T-helper 2 cell (primary cell): ENCODE measurements around the gene PIGS.
A peak's percentile ranks its signal among the peaks of the same experiment; 100 is the strongest.

Experiments
- DNase-seq, 5 experiments: peaks; one replicate each; pipeline versions ENCODE4 v3.0.0 to v3.0.0-alpha.2; 2012 to 2022

PIGS gene

GRCh38 chr17:28549236-28550132, 21.8 kb downstream of the PIGS start:
- DNase-seq = peak; percentile 11 to 86 (median 59)

DNA sequence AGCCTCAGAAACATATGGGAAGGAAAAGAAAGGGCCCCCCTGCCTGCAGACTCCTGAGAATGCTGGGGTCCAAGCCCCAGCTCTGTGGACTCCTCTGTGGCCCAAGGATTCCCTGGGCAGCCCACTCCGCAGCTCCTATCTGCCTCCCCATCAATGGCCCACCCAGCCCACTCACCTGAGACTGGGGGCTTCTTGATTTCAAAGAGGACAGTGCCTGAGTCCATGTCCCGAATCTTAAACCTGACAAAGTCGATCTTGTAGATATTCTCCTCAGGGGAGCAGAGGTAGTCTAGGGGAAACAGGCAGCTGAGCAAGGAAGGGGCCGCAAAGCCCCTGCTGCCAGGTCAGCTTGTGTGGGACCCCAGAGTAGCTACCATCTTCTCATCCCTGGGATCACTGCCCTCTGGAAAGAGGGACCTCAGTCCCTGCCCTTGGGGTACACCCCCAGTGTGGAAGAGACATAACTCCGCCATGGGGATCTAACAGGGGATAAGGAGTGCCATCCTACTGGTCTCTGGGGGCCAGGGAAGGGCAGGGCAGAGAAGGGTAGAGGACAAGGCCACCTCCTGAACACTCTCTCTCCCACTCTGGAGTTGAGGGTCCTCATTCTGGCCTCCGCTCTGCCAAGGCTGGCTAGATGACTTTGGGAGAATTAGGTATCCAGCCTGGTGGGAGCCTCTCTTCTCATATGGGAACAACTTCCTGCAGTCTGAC, 22.8 kb downstream of the PIGS start:
- DNase-seq = no peak

GRCh38 chr17:28547623-28548416, 23.5 kb downstream of the PIGS start:
- peak in 4 of 5 experiments; percentile 31 to 63 (median 46) for DNase-seq

- no peak for DNase-seq
Observed at GRCh38 chr17:28547096-28547622, 24.2 kb downstream of the PIGS start.

DNA sequence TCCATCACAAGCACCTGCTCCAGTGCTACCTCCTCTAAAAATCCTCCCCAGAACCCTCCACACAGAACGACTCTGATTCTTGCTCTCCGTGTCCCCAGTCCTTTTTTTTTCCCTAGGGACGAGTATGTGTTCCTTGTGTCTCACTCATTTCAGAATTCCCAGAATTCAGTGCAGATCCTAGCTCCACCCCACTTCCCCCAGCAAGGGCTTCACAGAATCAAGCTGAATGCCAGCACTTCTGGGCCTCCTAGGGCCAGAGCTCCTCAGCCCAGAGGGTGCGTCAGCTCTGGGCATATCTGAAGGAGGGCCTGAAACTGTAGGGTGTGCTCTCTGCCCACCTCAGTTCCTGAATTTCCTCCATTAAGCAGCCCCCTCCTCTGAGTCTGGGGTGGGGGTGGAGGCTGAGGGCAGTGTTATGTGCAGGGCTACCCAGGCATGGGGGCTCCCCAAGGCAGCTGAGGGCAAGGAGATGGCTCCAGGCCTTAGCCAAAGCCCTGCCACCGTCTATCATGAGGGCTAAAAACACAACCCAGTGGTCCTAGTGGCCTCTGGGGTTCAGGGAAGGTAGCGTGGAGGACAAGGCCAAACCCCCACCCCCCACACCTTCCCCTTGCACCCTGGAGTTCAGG, 25.4 kb downstream of the PIGS start:
- no peak for DNase-seq

GRCh38 chr17:28545141-28545503, 26.2 kb downstream of the PIGS start:
- DNase-seq = no peak

DNA sequence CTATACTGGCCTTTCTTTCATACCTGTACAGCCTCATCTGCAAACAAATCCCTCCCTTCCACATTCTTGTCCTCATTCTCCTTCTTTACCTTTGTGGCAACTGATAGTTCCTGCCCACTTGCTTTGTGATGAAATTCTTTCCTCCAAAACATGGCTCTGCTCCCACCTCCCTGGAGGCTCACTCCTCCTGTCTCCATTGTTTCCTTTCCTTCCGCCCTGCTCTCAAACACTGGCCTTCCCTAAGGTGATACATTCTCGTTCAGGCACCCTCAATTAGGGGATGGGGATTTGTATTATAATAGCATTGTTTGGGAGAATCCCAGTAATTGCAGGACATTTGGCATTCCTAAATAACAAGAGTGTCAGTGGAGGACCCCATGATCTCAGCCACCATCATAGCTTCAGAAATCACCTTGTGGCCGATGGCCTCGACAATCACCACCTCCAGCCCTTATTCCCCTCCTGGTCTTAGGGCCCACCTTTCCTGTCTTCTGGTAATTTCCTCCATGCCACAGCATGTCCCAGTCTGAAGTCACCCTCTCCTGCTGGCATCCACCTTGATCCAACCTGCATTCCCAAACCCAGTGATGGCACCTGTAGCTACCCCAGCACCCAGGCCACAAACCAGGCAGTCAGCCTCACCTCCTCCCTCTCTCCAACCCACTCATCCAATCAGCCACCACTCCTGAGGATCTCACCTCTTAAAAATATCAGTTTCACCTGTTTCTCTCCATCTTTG, 26.8 kb downstream of the PIGS start:
- DNase-seq = no peak

- DNase-seq = no peak
Observed at GRCh38 chr17:28541439-28541838, 29.9 kb downstream of the PIGS start.

GRCh38 chr17:28540231-28540630, 31.1 kb downstream of the PIGS start:
- DNase-seq = no peak

DNA sequence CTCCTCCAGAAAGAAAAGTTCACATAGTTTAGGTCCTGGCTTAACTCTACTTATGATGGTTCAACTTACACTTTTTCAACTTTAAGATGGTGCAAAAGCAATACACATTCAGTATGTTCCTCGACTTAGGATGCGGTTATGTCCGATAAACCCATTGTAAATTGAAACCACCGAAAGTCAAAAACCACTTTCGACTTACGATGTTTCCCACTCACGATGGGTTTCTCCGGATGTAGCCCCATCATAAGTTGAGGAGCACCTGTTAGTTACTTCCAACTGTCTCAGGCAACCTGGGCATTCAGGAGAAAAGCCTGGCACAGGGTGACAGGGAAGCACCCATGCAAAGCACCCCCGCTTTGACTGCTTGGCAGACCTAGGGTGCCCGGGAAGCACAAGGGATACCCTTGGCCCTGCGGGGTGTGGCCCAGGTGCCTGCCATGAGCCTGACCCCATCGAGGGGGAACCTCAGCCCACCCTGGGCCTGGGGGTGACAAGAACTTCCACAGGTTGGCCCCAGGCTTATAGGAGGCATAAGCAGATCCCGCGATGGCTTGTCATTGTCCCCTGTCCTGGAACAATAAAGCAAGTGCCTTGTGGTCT, 32.9 kb downstream of the PIGS start:
- no peak for DNase-seq

- no peak for DNase-seq
Observed at GRCh38 chr17:28537219-28537610, 34.1 kb downstream of the PIGS start.

DNA sequence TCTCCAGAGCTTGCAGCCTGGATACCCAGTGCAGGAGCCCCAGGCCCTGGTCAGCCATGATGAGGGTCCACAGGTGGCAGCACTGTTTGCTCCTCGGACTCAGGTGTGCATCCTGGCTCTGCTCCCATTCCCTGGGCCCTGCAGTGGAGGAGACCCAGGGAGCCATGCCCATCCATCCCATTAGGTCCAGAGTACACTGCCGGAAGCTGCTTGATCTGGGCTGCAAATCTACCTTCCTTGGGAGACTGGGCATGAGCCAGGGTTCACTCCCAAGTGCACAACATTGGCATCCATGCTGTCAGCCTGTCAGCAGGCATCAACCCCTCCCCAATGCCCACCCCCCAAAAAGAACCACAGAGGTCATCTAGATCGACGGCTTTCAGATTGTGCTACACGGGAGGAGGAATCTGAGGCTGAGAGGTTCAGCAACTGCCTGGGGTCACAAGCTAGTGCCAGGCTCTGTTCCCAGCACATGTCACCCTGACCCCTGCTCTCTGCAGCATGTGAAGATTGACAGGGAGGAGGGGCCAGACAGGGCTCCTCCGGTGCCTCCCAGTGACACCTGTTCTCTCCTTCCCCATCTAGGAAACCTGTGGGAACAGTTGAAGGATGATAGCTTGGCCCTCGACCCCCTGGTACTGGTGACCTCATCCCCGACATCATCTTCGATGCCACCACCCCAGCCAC, 34.6 kb downstream of the PIGS start:
- no peak for DNase-seq

GRCh38 chr17:28534740-28535375, 36.5 kb downstream of the PIGS start:
- DNase-seq = no peak

DNA sequence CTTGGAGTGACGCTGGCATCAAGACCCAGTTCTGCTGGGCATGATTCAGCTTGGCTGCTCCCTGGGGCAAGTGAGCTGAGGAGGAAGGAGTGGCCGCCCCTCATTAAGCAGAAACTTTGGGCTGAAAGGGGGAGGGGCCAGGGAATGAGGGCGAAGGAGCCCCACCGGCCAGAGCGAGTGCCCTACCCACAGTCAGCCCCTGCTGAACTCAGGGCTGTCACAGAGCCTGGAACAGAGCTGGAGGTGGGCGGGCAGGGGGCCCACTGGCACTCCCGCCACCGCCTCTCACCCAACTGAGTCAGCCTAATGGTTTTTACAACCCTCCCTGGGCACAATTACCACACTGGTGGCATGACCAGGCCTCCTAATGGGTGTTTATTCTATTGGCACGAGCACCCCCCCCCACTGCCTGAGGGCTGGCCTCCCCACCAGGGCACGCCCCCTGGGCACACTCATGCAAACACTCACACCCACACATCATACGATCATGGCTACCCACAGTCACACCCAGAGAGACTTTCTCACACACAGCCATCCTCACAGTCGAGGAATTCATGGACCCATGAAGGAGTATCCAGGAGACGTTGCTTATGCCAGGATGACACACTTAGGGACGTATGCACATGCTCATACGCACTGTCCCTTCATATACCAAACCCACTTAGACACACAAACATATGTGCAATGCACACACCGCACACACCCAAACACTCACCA, 38.1 kb downstream of the PIGS start:
- DNase-seq = no peak

DNA sequence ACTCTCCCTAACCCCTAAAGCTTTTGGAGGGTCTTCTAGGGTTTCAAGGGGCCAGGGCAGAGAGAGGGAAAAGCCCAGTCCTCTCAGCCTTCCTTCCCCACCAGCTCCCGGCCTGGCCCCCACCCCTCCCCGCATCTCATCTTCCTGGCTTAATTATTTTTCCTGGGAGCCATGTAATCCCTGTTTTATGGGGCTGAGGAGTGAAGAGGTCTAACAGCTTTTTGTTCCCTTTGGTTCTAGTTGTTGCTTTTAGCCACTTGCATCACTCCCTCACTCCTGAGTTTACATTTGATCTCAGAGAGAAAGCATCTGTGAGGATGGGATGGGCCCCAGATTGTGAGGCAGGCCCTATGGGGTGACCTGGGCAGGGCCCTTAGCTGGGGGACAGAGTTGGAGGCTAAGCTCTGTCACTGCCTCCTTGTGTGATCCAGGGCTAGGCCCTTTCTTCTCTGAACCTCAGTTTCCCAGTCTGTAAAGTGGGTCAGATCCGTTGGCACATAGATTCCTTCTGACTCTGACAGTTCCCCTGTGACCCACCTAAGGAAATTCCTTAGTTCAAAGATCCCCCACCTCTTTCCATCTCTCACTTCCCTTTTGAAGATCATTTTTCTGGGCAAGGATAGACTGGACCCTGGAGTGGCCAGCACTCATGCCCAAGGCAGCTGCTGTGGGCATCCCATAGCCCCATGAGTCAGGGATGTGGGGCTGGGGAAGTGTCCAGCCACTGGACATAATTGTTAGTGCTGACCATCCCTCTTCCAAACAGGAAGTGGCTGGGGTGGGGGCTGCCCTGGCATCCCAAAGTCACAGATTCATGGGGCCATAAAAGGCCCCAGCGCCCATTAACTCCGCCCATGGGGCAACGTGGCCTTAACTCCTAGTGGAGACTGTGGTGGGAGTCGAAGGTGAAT, 39.0 kb downstream of the PIGS start:
- no peak for DNase-seq

DNA sequence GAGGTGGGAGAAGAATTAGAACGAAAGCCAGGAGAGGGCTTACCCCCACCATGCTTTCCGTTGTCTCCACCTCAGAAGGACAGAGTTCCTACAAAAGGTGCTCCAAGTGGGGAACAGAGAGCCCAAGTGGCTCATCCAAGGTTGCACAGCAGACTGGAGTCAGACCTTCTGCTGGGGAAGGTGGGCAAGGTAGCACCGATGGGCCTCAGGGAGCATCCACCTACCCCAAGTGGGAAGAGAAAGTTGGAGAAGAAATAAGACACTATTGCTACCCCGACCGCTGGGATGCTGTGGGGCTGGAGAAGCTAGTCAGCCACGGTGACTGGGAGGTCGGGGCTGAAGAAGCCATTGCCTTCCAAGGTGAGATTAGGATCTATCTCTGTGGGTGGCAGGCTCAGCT, 40.4 kb downstream of the PIGS start:
- DNase-seq = no peak

GRCh38 chr17:28530250-28530649, 41.1 kb downstream of the PIGS start:
- no peak for DNase-seq

DNA sequence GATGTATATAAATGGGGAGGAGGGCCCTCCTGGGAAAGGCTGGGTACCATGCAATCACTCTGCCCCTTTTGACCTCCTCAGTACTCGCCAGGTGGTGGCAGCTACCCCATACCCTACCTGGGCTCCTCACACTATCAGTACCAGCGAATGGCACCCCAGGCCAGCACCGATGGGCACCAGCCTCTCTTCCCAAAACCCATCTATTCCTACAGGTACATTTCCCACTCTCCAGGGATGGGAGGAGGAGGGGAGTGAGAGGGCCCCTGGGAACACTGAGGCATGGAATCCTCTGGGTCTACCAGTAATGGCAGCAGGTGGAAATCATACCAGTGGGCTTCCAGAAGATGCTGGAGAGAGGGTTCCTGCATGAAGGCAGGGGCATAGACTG, 42.3 kb downstream of the PIGS start:
- no peak for DNase-seq
